IPS-11a (cell line): Measurements from ENCODE around the gene HSPD1.

Experiments used
- H3K4me3 ChIP-seq: one replicate; pipeline ENCODE4 v1.5.1; 2013; ENCODE audit warnings: low read depth, low read length, control low read depth

The HSPD1 gene

GRCh38 chr2:197442857-197443256, 56.8 kb downstream of the HSPD1 start:
- no peak overlapping the region for H3K4me3 ChIP-seq

GRCh38 chr2:197437380-197437779, 62.3 kb downstream of the HSPD1 start:
- H3K4me3 ChIP-seq = no peak overlapping the region
